Measurements from ENCODE around the gene CEP89.

Gene CEP89

GRCh38 chr19:32910874-32911273, 60.9 kb downstream of the CEP89 start:
- Histone ChIP-seq H3K4me3 (ENCODE audit: low read depth, low read length, poor library complexity, severe bottlenecking) (no peak overlapping the region), H3K9me3 (ENCODE audit: low read length) (no peaks in the 10 kb centered on the region)

GRCh38 chr19:32910094-32910493, 61.7 kb downstream of the CEP89 start:
- H3K4me3 ChIP-seq (ENCODE audit: low read depth, low read length, poor library complexity, severe bottlenecking), result no peak overlapping the region
- H3F3A ChIP-seq (ENCODE audit: insufficient read depth, low read length), result no peaks in the 10 kb centered on the region
- no peak overlapping the region for H3K4me2 ChIP-seq (ENCODE audit: low read length)
- no peaks in the 10 kb centered on the region for H3K27me3 ChIP-seq (ENCODE audit: insufficient read depth, low read length)
- TF ChIP-seq EZH2 (IDR thresholded peaks at IDR 0.05; ENCODE audit: borderline replicate concordance, low read length) (no peak), CTCF (IDR thresholded peaks at IDR 0.05; ENCODE audit: low read length) (no peak)
- no peaks in the 10 kb centered on the region for H3K36me3 ChIP-seq (ENCODE audit: insufficient read depth, low read length)
- H3K9ac ChIP-seq (ENCODE audit: low read length), result no peak overlapping the region
- H2AFZ ChIP-seq (ENCODE audit: low read length), result no peak overlapping the region
- no peak overlapping the region for H3K27ac ChIP-seq (ENCODE audit: low read depth, low read length, poor library complexity, severe bottlenecking)
- H3K79me2 ChIP-seq (ENCODE audit: insufficient read depth, low read length), result no peaks in the 10 kb centered on the region
- H3K4me1 ChIP-seq (ENCODE audit: insufficient read depth, low read length, severe bottlenecking), result no peaks in the 10 kb centered on the region
- H3K9me3 ChIP-seq (ENCODE audit: low read length), result no peaks in the 10 kb centered on the region
- H3K9me2 ChIP-seq (ENCODE audit: low read depth, low read length), result no peaks in the 10 kb centered on the region
- H4K20me1 ChIP-seq (ENCODE audit: insufficient read depth, low read length), result no peaks in the 10 kb centered on the region

More at GRCh38 chr19:32910874-32911273, 60.9 kb downstream of the CEP89 start:
- no peaks in the 10 kb centered on the region for H3F3A ChIP-seq (ENCODE audit: insufficient read depth, low read length)
- H3K79me2 ChIP-seq (ENCODE audit: insufficient read depth, low read length), result no peaks in the 10 kb centered on the region
- no peaks in the 10 kb centered on the region for H4K20me1 ChIP-seq (ENCODE audit: insufficient read depth, low read length)
- no peak overlapping the region for H3K27ac ChIP-seq (ENCODE audit: low read depth, low read length, poor library complexity, severe bottlenecking)
- H3K4me2 ChIP-seq (ENCODE audit: low read length), result no peak overlapping the region
- H3K4me1 ChIP-seq (ENCODE audit: insufficient read depth, low read length, severe bottlenecking), result no peaks in the 10 kb centered on the region
- TF ChIP-seq CTCF (IDR thresholded peaks at IDR 0.05; ENCODE audit: low read length) (no peak), EZH2 (IDR thresholded peaks at IDR 0.05; ENCODE audit: borderline replicate concordance, low read length) (no peak)
- no peak overlapping the region for H2AFZ ChIP-seq (ENCODE audit: low read length)
- H3K9ac ChIP-seq (ENCODE audit: low read length), result no peak overlapping the region
- no peaks in the 10 kb centered on the region for H3K9me2 ChIP-seq (ENCODE audit: low read depth, low read length)
- H3K36me3 ChIP-seq (ENCODE audit: insufficient read depth, low read length), result no peaks in the 10 kb centered on the region
- no peaks in the 10 kb centered on the region for H3K27me3 ChIP-seq (ENCODE audit: insufficient read depth, low read length)

- no peaks in the 10 kb centered on the region for H3K9me2 ChIP-seq (ENCODE audit: low read depth, low read length)
- H3K4me2 ChIP-seq (ENCODE audit: low read length), result no peak overlapping the region
- no peaks in the 10 kb centered on the region for H3K79me2 ChIP-seq (ENCODE audit: insufficient read depth, low read length)
- no peak for TF ChIP-seq EZH2 (IDR thresholded peaks at IDR 0.05; ENCODE audit: borderline replicate concordance, low read length)
- TF ChIP-seq CTCF (IDR thresholded peaks at IDR 0.05; ENCODE audit: low read length), result no peak
- no peaks in the 10 kb centered on the region for H3K36me3 ChIP-seq (ENCODE audit: insufficient read depth, low read length)
- H3F3A ChIP-seq (ENCODE audit: insufficient read depth, low read length), result no peaks in the 10 kb centered on the region
- H3K9me3 ChIP-seq (ENCODE audit: low read length), result no peaks in the 10 kb centered on the region
- H3K4me3 ChIP-seq (ENCODE audit: low read depth, low read length, poor library complexity, severe bottlenecking), result no peak overlapping the region
- no peaks in the 10 kb centered on the region for H4K20me1 ChIP-seq (ENCODE audit: insufficient read depth, low read length)
- H2AFZ ChIP-seq (ENCODE audit: low read length), result no peak overlapping the region
- no peaks in the 10 kb centered on the region for H3K27me3 ChIP-seq (ENCODE audit: insufficient read depth, low read length)
- no peak overlapping the region for H3K27ac ChIP-seq (ENCODE audit: low read depth, low read length, poor library complexity, severe bottlenecking)
- no peaks in the 10 kb centered on the region for H3K4me1 ChIP-seq (ENCODE audit: insufficient read depth, low read length, severe bottlenecking)
- no peak overlapping the region for H3K9ac ChIP-seq (ENCODE audit: low read length)
These were observed 62.5 kb downstream of the CEP89 start for GRCh38 chr19:32909257-32909656.
